Ascending aorta (tissue), 2 donors: ENCODE data around the gene PLCD3. TPM values are rescaled to one million over a fixed set of nuclear protein-coding genes. Genes with fewer than 3 reads are reported as not detected.
A peak's percentile ranks its signal among the peaks of the same experiment; 100 is the strongest.

Source experiments
- DNase-seq, 2 donors: peaks; one replicate each; pipeline ENCODE4 v3.0.0-alpha.2; 2019; ENCODE audit warnings: low spot score in 2 of 2
- H3K27ac ChIP-seq, 2 donors: fragments of 200-600 bp; sonication (generic); one replicate each; pipeline ENCODE4 v1.5.1; 2016 to 2017; ENCODE audit warnings: mild to moderate bottlenecking in 1 of 2
- H3K27me3 ChIP-seq: fragments of 200-600 bp; sonication (generic); one replicate; pipeline ENCODE4 v1.5.1; 2017
- H3K36me3 ChIP-seq, 2 donors: fragments of 200-600 bp; sonication (generic); one replicate each; pipeline ENCODE4 v1.5.1; 2016
- H3K4me1 ChIP-seq, 2 donors: fragments of 200-600 bp; sonication (generic); one replicate each; pipeline ENCODE4 v1.5.1; 2016 to 2017; ENCODE audit warnings: mild to moderate bottlenecking in 1 of 2
- H3K4me3 ChIP-seq, 2 donors: fragments of 200-600 bp; sonication (generic); one replicate each; pipeline ENCODE4 v1.5.1; 2016 to 2017; ENCODE audit warnings: mild to moderate bottlenecking in 1 of 2
- H3K9me3 ChIP-seq, 2 donors: fragments of 200-600 bp; sonication (generic); one replicate each; pipeline ENCODE4 v1.5.1; 2016
- intact Hi-C: fragments of 100-400 bp; cut with DNase I; formaldehyde crosslinking; loops from one replicate; pipeline ENCODE4 v1.15.1; 2023
- total RNA-seq: library from RNA; depleted of rRNA; stranded (reverse); fragments of >200 nt; gene quantifications from one replicate; pipeline ENCODE4 v1.1.0, GENCODE V29; 2016
- TF ChIP-seq, protein P1 (sequence below), 3 experiments: fragments of 200-600 bp in 2 of 3; fragments of 450-650 bp in 1 of 3; sonication (generic) in 2 of 3; IDR thresholded peaks; one replicate each; pipeline ENCODE4 v1.5.1; 2016 to 2019; ENCODE audit warnings: antibody characterized with exemption in 3 of 3, mild to moderate bottlenecking in 1 of 3, moderate library complexity in 1 of 3

PLCD3 gene
- total RNA-seq, 1 donor from 2014 or later: 65.5 TPM

DNA sequence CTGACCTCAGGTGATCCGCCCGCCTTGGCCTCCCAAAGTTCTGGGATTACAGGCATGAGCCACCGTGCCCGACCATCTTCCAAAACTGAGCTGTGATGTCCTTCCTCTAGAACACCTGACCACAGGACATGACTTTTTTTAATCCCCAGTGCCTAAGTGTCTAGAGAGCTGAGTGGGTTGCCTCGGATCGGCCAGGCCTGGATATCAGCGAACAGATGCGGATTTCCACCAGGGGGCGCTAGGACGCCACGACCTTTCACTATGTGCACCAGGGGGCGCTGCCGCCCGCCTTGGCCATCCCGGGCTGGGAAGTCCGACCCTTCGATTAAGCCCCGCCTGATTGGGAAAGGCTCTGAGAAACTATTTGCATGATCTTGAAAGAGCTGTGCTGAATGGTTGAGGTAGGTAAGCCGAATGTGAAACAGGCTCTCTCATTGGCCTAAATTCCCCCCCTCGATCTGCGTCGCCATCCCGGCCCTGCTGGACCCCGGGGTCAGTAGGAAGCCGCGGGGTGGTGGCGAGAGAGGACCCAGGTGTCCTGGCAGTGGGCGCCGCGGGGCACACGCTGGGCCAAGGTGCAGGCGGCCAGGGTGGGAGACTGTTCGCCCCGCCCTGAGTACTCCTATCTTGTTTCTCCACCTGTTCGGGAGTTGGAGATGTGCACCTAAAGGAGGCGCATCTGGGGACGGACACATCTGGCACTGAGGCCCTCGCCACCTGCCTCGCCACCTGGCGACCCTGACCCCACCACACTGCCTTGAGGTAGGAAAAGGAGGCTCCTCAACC is 3.1 kb upstream of the PLCD3 start, which contains the start of gene ACBD4:
ACBD4 (plus strand) TSS at position 496 of the 786 bp plus-strand sequence. CDS start 458 bp downstream, outside the sequence.
- H3K4me3 ChIP-seq: peak within 1 kb of the TSS; percentile 62 to 81
- intact Hi-C loops: loop anchor here (1.0 to 5.0 kb wide), 4 partner anchors 14 to 237 kb away; partner anchors contain the start of gene HEXIM2
- H3K27me3 ChIP-seq: no peaks in the 10 kb centered on the region
- TF ChIP-seq, protein P1, sequence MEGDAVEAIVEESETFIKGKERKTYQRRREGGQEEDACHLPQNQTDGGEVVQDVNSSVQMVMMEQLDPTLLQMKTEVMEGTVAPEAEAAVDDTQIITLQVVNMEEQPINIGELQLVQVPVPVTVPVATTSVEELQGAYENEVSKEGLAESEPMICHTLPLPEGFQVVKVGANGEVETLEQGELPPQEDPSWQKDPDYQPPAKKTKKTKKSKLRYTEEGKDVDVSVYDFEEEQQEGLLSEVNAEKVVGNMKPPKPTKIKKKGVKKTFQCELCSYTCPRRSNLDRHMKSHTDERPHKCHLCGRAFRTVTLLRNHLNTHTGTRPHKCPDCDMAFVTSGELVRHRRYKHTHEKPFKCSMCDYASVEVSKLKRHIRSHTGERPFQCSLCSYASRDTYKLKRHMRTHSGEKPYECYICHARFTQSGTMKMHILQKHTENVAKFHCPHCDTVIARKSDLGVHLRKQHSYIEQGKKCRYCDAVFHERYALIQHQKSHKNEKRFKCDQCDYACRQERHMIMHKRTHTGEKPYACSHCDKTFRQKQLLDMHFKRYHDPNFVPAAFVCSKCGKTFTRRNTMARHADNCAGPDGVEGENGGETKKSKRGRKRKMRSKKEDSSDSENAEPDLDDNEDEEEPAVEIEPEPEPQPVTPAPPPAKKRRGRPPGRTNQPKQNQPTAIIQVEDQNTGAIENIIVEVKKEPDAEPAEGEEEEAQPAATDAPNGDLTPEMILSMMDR (IDR thresholded peaks at IDR 0.05): peak; percentile 99 to 100 (median 99)
- no peaks in the 10 kb centered on the region for H3K9me3 ChIP-seq
- peak; percentile 81 to 98 for DNase-seq
- peaks cover 5 to 19% of the 10 kb centered on the region in 2 donors for H3K4me1 ChIP-seq
- H3K27ac ChIP-seq: peak within 1 kb of the TSS; percentile 86 to 90
- H3K36me3 ChIP-seq: peaks cover 0 to 10% of the 10 kb centered on the region in 2 donors

GRCh38 chr17:45132572-45133463 is 503 bp upstream of the PLCD3 start:
- intact Hi-C loops: loop anchor here (1.0 to 2.0 kb wide), 6 partner anchors 34 to 358 kb away; partner anchors contain the start of genes DCAKD and NMT1
- TF ChIP-seq, protein P1 (IDR thresholded peaks at IDR 0.05): peak; percentile 83 to 96 (median 91)
- peaks cover 0 to 2% of the 10 kb centered on the region in 2 donors for H3K36me3 ChIP-seq
- peaks cover 5 to 41% of the 10 kb centered on the region in 2 donors for H3K4me1 ChIP-seq
- H3K4me3 ChIP-seq: peak overlapping the region; percentile 94 to 98
- no peaks in the 10 kb centered on the region for H3K9me3 ChIP-seq
- peak overlapping the region; percentile 95 to 97 for H3K27ac ChIP-seq
- no peaks in the 10 kb centered on the region for H3K27me3 ChIP-seq
- DNase-seq: peak in 1 of 2 donors; percentile 91

- H3K27ac ChIP-seq: peak overlapping the region; percentile 95 to 97
- TF ChIP-seq, protein P1 (IDR thresholded peaks at IDR 0.05): peak; percentile 81 to 98 (median 95)
- H3K4me1 ChIP-seq: peaks cover 8 to 48% of the 10 kb centered on the region in 2 donors
- H3K9me3 ChIP-seq: no peaks in the 10 kb centered on the region
- H3K36me3 ChIP-seq: no peaks in the 10 kb centered on the region
- intact Hi-C loops: loop anchor here (2.0 kb wide), 5 partner anchors 33 to 211 kb away; partner anchors contain the start of genes DCAKD and NMT1
- DNase-seq: peak in 1 of 2 donors; percentile 69
- peak overlapping the region; percentile 94 to 98 for H3K4me3 ChIP-seq
- no peaks in the 10 kb centered on the region for H3K27me3 ChIP-seq
Observed at GRCh38 chr17:45131616-45132319, 547 bp downstream of the PLCD3 start.

DNA sequence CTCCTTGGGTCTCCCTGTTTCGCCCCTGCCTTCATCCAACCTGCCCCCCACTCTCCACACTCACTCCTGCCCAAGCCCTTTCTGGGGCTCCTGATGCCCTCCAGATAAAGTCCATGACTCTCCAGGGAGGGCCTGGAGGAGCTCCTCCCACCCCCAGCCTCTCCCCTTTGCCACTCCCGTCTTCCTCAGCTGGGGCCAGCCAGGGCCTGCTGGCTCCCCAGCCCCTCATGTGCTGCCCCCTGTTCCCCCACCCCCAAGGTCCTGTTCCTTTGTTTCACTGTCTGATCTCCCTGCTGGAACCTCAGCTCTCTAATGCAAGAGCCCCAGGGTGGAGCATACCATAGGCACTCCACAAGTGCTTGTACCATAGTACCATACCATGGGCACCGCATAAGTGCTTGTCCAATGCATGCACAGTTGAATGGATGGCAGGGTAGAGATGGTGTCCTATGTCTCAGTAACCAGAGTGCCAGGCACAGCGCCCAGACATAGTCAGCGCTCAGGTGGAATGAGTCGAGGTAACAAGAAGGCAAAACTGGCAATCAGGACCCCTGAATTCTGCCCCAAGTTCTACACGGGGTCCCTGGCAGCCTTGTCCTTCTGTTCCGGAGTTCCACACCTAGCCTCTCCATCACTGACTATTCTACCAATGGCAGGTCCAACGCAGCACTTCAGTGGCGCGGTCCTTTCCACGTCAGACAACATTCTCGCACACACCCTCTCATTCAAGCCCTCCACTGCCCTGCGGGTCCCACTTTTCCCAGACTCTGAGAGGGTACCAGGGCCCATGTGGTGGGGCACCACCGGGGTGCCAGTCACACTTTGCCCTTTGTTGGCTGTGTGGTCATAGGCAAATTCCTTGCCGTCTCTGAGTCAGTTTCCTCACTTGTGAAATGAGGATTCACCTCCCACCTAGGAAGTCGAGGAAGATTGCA is 1.4 kb downstream of the PLCD3 start:
- Histone ChIP-seq H3K4me3 (peak overlapping the region; percentile 94 to 98), H3K27ac (peak overlapping the region; percentile 95 to 97), H3K4me1 (peaks cover 3 to 45% of the 10 kb centered on the region in 2 donors), H3K36me3 (no peaks in the 10 kb centered on the region), H3K9me3 (no peaks in the 10 kb centered on the region), H3K27me3 (no peaks in the 10 kb centered on the region)
- TF ChIP-seq, protein P1 (IDR thresholded peaks at IDR 0.05): no peak
- intact Hi-C loops: no loop called here
- DNase-seq: peak in 1 of 2 donors; percentile 63
